GM19023 (cell line): ENCODE measurements around the gene PCDH12.

Experiments used
- ATAC-seq: cut with Tn5 transposase; IDR thresholded peaks from one replicate; pipeline ENCODE4 v1.9.1; 2021; ENCODE audit warnings: mild to moderate bottlenecking, moderate library complexity; ENCODE audit not compliant: unreplicated experiment

PCDH12 gene

GRCh38 chr5:141941307-141941706 lies 16.7 kb downstream of the PCDH12 start:
- no peak for ATAC-seq

GRCh38 chr5:141940695-141941271 lies 17.2 kb downstream of the PCDH12 start:
- ATAC-seq, result no peak

GRCh38 chr5:141935538-141935937 lies 22.5 kb downstream of the PCDH12 start:
- no peak for ATAC-seq

DNA sequence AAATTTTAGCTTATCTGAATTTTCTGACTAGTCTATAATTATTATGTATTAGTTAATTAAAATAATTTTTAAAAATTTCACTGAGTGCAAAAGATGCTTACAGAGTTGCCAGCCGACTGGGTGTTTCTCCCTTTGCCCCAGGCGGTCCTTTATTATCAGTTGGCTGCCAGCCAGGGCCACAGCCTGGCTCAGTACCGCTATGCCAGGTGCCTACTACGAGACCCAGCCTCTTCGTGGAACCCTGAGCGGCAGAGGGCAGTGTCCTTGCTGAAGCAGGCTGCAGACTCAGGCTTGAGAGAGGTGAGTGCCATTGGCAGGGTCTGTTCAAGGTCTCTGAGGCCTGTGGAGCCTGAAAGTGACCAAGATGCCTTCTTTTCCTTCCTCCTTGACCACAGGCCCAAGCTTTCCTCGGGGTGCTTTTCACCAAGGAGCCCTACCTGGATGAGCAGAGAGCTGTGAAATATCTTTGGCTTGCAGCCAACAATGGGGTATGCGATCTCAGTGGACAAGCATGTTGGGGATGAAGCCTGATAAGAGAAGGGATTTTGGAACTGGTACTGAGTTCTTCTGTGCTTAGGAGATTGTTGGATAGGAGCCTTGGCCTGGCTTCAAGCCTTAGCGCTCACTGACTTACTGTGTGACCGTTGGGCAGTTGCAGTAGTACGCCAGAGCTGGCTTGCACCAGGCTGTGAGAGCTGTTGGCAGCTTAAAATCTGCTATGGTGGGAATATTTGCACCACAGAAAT lies 23.7 kb downstream of the PCDH12 start:
- ATAC-seq, result no peak

DNA sequence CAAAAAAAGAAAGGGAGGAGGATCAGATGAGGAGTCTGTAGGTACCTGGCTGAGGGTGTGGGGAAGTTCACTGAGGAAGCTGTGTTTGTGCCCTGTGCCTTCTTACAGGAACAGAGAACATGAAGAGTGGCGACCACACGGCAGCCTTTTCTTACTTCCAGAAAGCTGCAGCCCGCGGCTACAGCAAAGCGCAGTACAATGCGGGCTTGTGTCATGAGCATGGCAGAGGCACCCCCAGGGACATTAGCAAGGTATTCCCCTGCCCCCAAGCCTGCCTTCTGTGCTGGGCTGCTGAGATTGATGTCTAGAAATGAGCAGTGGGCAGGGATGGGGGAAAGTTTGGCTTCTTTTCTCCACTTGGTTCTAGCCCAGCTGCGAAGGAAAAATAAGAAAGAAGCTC lies 24.9 kb downstream of the PCDH12 start:
- ATAC-seq, result no peak

- no peak for ATAC-seq
These were observed 26.3 kb downstream of the PCDH12 start for GRCh38 chr5:141931694-141932093.

- no peak for ATAC-seq
These were observed 28.5 kb downstream of the PCDH12 start for GRCh38 chr5:141929398-141930058.

DNA sequence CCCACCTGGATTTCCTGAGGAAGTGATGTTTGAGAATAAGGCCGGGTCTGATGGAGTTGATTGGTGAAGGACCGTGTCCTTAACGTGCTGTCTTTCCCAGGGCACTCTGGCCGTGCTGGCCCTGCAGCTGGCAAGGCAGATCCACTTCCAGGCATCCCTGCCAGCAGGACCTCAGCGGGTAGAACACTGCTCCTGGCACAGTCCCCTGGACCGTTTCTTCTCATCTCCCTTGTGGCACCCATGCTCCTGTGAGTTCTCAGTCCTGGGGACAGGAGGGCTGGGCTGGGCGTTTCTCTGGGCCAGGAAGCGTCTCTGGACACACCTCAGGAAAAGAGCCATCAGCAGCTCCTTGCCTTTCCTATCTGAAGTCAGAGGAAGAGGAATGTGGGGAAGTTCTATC lies 30.0 kb downstream of the PCDH12 start:
- no peak for ATAC-seq

DNA sequence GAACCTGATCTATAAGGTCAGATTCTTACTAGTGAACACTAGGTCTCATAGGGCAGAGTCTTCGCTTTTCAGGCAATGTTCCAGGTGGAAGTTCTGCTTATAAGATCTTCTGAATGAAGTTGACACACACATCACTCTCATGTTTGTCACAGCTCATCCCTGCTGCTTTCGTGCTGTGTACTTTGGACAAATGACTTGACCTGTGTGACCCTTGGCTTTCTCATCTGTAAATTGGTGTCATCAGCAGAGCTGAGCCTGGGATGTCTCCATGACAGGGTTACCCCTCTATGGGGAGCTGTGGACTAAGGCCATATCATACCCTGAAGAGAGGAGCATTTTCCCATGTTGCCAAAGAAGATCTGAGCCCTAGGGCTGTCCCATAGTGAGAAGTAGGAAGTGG lies 31.6 kb downstream of the PCDH12 start:
- ATAC-seq, result no peak

GRCh38 chr5:141923448-141924313 lies 34.3 kb downstream of the PCDH12 start, which contains the start of gene DELE1:
DELE1 (plus strand) TSS chr5:141923871; CDS start chr5:141923942, 71 bp downstream.
- ATAC-seq, result peak; percentile 99

DNA sequence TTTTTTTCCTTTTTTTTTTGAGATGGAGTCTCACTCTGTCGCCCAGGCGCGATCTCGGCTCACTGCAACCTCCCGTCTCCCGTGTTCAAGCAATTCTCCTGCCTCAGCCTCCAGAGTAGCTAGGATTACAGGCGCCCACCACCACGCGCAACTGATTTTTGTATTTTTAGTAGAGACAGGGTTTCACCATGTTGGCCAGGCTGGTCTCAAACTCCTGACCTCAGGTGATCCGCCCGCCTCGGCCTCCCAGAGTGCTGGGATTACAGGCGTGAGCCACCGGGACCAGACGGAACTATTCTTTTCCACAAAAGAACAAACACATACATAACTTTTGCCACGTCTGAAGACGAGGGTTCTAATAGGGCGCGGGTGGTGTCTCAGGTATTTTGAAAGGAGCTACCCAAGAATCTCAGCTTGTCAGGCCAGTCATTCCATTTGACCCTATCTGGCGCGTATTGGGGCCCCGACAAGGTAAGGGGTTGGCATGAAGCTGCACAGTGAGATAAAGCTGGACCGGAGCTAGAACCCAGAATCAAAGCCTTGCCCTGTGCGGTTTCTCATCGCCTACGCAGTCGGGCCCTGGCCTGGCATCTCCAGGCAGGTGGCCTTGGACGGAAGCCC lies 35.1 kb downstream of the PCDH12 start:
- peak; percentile 5 for ATAC-seq

DNA sequence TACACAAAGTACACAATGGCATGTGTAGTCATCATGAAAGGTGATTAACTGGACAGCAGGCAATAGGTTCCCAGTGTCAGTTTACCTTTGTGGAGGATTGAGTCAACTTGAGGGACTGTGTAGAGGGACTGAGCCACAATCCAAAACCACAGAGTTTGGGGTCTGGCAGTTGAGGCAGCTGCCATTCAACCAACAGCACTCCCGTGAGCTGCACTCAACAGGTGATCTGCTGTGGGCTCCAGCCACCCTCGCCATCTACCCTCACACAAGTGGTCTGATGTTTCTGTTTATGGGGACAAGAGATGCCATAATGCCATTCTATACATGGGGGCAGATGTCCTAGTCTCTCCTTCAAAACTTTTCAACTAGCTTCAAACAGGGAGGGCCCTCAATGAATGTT lies 37.2 kb downstream of the PCDH12 start:
- no peak for ATAC-seq

DNA sequence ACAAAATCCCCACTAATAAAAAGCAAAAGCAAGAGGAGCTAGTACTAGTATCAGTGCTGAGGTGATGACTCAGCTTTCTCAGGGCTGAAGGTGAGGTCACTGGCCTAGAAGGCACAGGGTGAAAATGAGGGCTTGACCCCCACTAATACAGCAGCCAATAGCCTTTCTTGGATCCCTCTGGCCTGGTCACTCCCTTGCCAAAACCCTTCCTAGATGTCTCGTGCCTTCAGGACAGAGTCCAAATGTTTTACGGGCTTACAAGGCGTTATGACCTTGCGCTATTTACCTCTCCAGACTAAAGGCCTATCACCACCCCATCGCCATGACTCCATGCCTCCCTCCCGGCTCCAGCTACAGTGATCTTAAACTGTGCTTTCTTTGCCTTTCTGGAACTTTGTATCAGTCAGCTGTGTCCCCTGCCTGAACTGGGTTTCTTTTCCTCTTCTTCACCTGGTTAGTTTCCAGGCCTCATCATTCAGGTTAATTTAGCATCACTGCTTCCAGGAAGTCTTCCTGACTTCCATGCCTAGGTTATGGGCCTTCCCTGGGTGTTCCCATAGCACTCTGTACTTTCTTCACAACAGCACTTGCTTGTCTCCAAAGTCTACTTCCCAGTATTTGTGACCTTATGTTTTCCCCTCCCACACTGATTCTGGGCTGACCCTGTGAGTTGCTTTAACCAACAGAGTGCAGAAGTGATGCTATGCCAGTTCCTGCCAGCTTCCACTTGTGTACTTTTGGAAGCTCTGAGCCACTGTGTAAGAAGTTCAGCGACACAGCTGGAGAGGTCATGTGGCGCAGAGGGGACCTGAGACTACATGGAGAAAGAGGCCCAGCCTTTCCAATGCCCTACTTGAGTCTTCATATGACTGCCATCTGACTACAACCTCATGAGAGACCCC lies 38.5 kb downstream of the PCDH12 start:
- ATAC-seq, result no peak

DNA sequence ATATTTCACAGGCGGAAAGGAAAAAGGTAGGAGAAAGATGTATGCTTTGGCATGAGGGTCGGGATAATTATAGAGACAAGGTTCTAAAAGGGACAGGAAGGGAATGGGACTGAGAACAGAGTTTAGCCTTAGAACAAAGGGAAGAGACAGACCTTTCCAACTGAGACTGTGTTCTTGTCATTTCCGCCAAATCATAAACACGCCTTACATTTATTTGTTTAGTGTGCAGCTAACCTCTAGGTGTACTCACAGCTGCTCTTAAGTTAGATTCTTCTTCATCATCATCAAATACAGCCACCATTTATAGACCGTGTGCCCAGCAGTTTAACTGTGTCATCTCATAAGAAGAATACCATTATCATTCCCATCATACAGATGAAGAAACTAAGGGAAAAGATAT lies 40.2 kb downstream of the PCDH12 start:
- no peak for ATAC-seq

DNA sequence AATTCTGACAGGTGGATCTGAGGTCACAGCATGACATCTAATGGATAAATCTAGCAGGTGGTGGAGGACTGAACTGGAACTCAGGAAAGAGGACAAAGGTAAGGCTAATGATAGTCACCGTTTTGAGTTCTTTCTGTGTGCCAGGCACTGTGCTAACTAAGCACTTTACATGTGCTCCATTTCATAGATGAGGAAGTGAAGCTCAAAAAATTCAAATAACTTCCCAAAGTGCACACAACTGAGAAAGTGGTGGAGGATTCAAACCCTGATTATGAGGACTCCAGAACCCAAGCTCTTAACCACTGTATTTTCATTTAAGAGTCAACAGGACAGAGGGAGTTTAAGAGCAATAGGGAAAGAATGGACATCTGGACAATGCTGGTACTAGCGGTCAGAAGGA lies 41.5 kb downstream of the PCDH12 start:
- ATAC-seq, result no peak

GRCh38 chr5:141915881-141916336 lies 42.1 kb downstream of the PCDH12 start:
- no peak for ATAC-seq

DNA sequence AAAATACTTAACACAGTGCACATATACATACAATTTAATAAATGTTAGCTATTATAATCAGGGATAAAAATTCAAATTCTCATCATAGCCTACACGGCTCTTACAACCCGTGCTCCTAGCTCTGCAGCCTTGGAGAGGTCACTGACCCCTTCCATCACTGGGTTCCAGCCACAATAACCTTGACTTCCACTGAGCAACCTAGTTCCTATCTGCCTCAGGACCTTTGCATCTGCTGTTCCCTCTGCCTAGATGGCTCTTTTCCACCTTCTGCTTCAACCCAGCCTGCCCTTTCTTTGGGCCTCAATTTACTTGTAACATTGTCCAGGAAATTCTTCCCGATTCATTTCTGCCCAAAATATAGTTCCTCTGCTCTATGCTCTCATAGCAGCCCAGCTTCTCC lies 43.2 kb downstream of the PCDH12 start:
- ATAC-seq, result no peak

GRCh38 chr5:141914199-141914743 lies 43.7 kb downstream of the PCDH12 start:
- peak; percentile 78 for ATAC-seq

DNA sequence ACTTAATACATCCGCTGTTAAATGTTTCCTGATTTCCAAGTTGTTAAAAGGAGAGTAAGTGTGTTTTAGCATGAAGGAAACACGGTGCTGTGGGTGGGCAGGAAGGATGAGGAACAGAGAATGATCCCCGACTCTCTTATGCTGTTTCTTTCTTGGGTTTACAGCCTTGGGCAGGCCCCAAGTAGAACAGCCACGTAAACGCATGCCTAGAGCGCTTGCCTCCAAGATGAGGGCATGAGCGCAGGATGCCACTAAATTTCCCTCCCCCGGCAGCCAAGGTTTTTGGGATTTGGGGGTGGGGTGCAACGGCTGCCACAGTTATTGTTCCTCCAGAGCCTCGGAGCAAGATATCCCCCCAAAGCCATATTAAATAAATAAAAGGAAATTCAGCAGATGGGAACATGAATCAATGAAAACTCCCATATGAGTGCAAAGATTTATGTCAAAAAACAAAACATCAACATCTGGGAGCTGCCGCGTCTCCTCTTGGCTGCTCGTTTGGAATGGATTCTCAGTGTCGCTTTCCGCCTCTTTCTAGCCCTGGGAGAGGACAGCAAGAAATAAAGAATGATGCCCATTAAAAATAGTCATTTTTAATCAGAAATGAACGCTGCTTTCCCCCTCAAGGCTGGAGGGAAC lies 44.3 kb downstream of the PCDH12 start:
- no peak for ATAC-seq
